ENCODE measurements around the gene METTL4. TPM values are rescaled to one million over a fixed set of nuclear protein-coding genes. Genes with fewer than 3 reads are reported as not detected.

Gene METTL4
- polyA plus RNA-seq, 2 of the 4 experiments (the other 2 are of a cell fraction) = 7.1 to 14.9 TPM

- TF ChIP-seq, protein P1, sequence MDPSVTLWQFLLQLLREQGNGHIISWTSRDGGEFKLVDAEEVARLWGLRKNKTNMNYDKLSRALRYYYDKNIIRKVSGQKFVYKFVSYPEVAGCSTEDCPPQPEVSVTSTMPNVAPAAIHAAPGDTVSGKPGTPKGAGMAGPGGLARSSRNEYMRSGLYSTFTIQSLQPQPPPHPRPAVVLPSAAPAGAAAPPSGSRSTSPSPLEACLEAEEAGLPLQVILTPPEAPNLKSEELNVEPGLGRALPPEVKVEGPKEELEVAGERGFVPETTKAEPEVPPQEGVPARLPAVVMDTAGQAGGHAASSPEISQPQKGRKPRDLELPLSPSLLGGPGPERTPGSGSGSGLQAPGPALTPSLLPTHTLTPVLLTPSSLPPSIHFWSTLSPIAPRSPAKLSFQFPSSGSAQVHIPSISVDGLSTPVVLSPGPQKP (IDR thresholded peaks at IDR 0.05; ENCODE audit: low read depth, low read length) = no peak
- no peak for TF ChIP-seq RAD21 (conservative IDR thresholded peaks at IDR 0.05 in 1 of 2, IDR thresholded peaks at IDR 0.05 in 1 of 2)
These were observed 26.3 kb upstream of the METTL4 start (continued) for GRCh38 chr18:2597639-2598038.

- no peak for FAIRE-seq
- ChIA-PET CTCF (no interaction called here), POLR2A (no interaction called here)
- H3K4me3 ChIP-seq = no peak overlapping the region
- WGBS (ENCODE audit: missing lambda C conversion rate) = 95% methylated on average over 2 of the region's 2 CpGs
- ATAC-seq = no peak
- no peak for TF ChIP-seq GATA3 (IDR thresholded peaks at IDR 0.05; ENCODE audit: borderline replicate concordance)
- TF ChIP-seq, protein P2, sequence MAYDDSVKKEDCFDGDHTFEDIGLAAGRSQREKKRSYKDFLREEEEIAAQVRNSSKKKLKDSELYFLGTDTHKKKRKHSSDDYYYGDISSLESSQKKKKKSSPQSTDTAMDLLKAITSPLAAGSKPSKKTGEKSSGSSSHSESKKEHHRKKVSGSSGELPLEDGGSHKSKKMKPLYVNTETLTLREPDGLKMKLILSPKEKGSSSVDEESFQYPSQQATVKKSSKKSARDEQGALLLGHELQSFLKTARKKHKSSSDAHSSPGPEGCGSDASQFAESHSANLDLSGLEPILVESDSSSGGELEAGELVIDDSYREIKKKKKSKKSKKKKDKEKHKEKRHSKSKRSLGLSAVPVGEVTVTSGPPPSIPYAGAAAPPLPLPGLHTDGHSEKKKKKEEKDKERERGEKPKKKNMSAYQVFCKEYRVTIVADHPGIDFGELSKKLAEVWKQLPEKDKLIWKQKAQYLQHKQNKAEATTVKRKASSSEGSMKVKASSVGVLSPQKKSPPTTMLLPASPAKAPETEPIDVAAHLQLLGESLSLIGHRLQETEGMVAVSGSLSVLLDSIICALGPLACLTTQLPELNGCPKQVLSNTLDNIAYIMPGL (CRISPR knock-in tag; IDR thresholded peaks at IDR 0.05; ENCODE audit: borderline replicate concordance) = no peak
- no peak for TF ChIP-seq CEBPB (IDR thresholded peaks at IDR 0.05)
- no peak for TF ChIP-seq EHMT2 (IDR thresholded peaks at IDR 0.05; ENCODE audit: low read depth)
- no peak for TF ChIP-seq RARB (CRISPR knock-in tag; IDR thresholded peaks at IDR 0.05)
- no peak for TF ChIP-seq FOSL2 (IDR thresholded peaks at IDR 0.05)
- TF ChIP-seq FOSL2 (CRISPR knock-in tag; IDR thresholded peaks at IDR 0.05) = no peak
- no peak for TF ChIP-seq CHD2 (IDR thresholded peaks at IDR 0.05; ENCODE audit: low read length, partially characterized antibody)
- no peak for TF ChIP-seq NFE2L2 (conservative IDR thresholded peaks at IDR 0.05; ENCODE audit: low read length)
- no peak for TF ChIP-seq FOSB (CRISPR knock-in tag; IDR thresholded peaks at IDR 0.05)
- no peak for TF ChIP-seq ESRRA (IDR thresholded peaks at IDR 0.05; ENCODE audit: borderline replicate concordance, low read length)
- peak overlapping the region; percentile 24 to 38; a peak in 2 of 6 replicates for H3K27ac ChIP-seq
- H3K9me3 ChIP-seq = no peaks in the 10 kb centered on the region
- no peak overlapping the region for H3K4me2 ChIP-seq
- peaks cover 20% of the 10 kb centered on the region; the same call in 2 of the 3 replicates for H3K4me1 ChIP-seq
- no peak for DNase-seq (ENCODE audit: low read depth in 1 of 2, low spot score in 1 of 2)
These were observed 19.0 kb upstream of the METTL4 start for GRCh38 chr18:2590303-2590702.

DNA sequence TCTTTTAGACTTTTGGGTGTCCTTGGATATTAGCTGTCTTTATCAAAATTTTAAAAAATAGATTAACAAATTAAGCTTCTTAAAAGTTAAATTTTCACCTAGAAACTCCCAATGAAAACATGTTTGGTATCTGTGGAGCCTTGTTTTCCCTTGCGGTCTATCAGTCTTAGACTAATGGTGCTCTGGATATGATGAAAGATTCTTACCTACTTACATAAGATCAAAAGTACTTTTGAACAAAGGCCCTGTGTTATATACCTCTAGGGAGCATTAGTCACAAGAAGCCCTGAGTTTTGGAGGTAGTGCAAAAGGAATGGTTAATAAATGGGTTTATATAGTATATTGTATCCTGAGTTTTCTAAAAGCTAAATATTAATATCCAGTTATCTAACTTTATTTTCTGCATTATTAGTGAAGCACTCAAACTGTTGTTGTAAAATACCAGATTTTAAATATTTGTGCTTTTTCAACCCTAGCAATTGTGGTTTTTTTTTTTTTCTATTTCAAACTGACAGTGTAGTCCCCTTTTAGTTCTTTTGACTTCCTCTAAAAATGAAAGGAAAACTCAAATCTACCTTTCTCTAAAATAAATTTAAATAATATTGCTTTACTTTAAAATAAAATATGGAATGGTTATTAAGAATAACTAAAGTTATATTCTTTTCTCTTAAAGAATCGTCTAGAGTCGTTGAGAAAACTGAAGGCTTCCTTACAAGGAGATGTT lies 18.2 kb upstream of the METTL4 start:
- peak overlapping the region; percentile 3; the same call in 2 of the 3 replicates for H3K4me2 ChIP-seq
- POLR2A ChIA-PET = no interaction called here

More for the DNA sequence above, 18.2 kb upstream of the METTL4 start:
- 92% methylated on average over 3 of the region's 3 CpGs for WGBS (ENCODE audit: missing lambda C conversion rate)
- ATAC-seq (no peak), DNase-seq (ENCODE audit: low read depth in 1 of 2, low spot score in 1 of 2) (no peak), FAIRE-seq (no peak)
- Histone ChIP-seq H3K4me3 (no peak overlapping the region), H3K4me1 (peaks cover 20% of the 10 kb centered on the region; the same call in 2 of the 3 replicates), H3K9me3 (no peaks in the 10 kb centered on the region), H3K27ac (peak overlapping the region; percentile 42 to 68; a peak in 4 of 6 replicates)
- CTCF ChIA-PET = interaction anchor here (0.5 kb wide), 1 partner anchor 897 kb away, joined by 4 read pairs; no protein-coding TSS in a partner anchor
- TF ChIP-seq RCOR1 (IDR thresholded peaks at IDR 0.05; ENCODE audit: low read depth, low read length) (no peak), HES2 (IDR thresholded peaks at IDR 0.05) (no peak), NPAS2 (CRISPR knock-in tag; IDR thresholded peaks at IDR 0.05; ENCODE audit: borderline replicate concordance) (no peak), REST (IDR thresholded peaks at IDR 0.05) (no peak), BHLHE40 (IDR thresholded peaks at IDR 0.05; ENCODE audit: low read depth, low read length) (no peak), SMC3 (IDR thresholded peaks at IDR 0.05) (no peak), JUN (IDR thresholded peaks at IDR 0.05) (no peak), FOSB (CRISPR knock-in tag; IDR thresholded peaks at IDR 0.05) (no peak)
- TF ChIP-seq, protein P3, sequence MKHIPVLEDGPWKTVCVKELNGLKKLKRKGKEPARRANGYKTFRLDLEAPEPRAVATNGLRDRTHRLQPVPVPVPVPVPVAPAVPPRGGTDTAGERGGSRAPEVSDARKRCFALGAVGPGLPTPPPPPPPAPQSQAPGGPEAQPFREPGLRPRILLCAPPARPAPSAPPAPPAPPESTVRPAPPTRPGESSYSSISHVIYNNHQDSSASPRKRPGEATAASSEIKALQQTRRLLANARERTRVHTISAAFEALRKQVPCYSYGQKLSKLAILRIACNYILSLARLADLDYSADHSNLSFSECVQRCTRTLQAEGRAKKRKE (CRISPR knock-in tag; IDR thresholded peaks at IDR 0.05; ENCODE audit: low read depth) = no peak

All from A549 (cell line).